Measurements from ENCODE around the gene ZC3H10. TPM values are rescaled to one million over a fixed set of nuclear protein-coding genes. Genes with fewer than 3 reads are reported as not detected.
"Not testable (repeated sequence)": the region's sequence is repeated elsewhere in the genome, so short reads cannot be mapped to it uniquely, and the experiment has no call there.

Gene ZC3H10, protein sequence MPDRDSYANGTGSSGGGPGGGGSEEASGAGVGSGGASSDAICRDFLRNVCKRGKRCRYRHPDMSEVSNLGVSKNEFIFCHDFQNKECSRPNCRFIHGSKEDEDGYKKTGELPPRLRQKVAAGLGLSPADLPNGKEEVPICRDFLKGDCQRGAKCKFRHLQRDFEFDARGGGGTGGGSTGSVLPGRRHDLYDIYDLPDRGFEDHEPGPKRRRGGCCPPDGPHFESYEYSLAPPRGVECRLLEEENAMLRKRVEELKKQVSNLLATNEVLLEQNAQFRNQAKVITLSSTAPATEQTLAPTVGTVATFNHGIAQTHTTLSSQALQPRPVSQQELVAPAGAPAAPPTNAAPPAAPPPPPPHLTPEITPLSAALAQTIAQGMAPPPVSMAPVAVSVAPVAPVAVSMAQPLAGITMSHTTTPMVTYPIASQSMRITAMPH
- total RNA-seq = 1 to 10 TPM; 3.5 to 6.1 TPM

GRCh38 chr12:56117778-56118687, at the start of gene ZC3H10:
Gene ZC3H10 (plus strand): TSS chr12:56118266. CDS start chr12:56120563, 2,297 bp downstream.
- no peaks in the 10 kb centered on the region for H3K9me3 ChIP-seq
- peak within 1 kb of the TSS; percentile 95 for H3K27ac ChIP-seq
- peak within 1 kb of the TSS; percentile 81 to 100 for H3K9ac ChIP-seq (ENCODE audit: low read depth in 2 of 2, low read length in 2 of 2)
- no peaks in the 10 kb centered on the region for H3K36me3 ChIP-seq
- DNase-seq = peak; percentile 99
- no peaks in the 10 kb centered on the region for H3K27me3 ChIP-seq
- intact Hi-C loops (cut with DNase I) = loop anchor here (2.0 to 10.0 kb wide), 2 partner anchors 39 to 73 kb away; partner anchors contain the start of gene RPS26
- peak within 1 kb of the TSS; percentile 49 for H3K4me3 ChIP-seq
- H3K4me1 ChIP-seq = peaks cover 8% of the 10 kb centered on the region
- no peak for TF ChIP-seq CTCF (IDR thresholded peaks at IDR 0.05)

DNA sequence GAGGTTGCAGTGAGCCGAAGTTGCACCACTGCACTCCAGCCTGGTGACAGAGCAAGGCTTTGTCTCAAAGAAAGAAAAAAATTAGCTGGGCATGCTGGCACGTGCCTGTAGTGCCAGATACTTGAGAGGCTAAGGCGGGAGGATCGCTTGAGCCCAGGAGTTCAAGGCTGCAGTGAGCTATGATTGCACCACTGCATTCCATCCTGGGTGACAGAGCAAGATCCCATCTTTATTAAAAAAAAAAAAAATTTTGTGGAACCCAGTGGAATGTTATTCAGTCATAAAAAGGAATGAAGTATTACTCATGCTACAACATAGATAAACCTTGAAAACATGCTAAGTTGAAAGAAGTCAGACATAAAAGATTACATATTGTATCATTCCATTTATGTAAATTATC, 46.4 kb upstream of the ZC3H10 start:
- Histone ChIP-seq H3K4me1 (no peaks in the 10 kb centered on the region), H3K36me3 (no peaks in the 10 kb centered on the region), H3K9me3 (no peaks in the 10 kb centered on the region), H3K27me3 (no peaks in the 10 kb centered on the region), H3K4me3 (no peak overlapping the region), H3K27ac (no peak overlapping the region), H3K9ac (ENCODE audit: low read depth in 2 of 2, low read length in 2 of 2) (no peak overlapping the region)
- TF ChIP-seq CTCF (IDR thresholded peaks at IDR 0.05) = no peak
- intact Hi-C loops (cut with DNase I) = no loop called here
- no peak for DNase-seq

DNA sequence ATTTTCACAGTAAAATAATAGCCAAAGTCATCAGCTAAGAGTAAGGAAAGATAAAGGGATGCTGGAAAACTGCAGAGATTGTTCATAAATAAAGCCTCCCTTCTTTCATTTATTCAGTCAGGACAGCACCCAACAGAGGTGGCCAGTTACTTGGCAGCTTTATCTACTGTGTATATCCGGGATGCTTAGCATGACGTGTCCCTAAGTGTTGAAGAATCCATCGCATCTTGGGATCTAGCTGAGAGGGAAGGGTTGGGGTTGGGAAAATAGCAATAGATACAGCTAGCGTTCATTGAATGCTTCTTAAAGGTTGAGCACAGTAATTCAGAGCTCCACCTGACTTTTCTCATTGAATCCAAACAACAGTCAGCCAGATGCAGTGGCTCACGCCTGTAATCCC, 43.7 kb upstream of the ZC3H10 start:
- no peak for DNase-seq
- H3K27ac ChIP-seq = no peak overlapping the region
- no peaks in the 10 kb centered on the region for H3K9me3 ChIP-seq
- no peaks in the 10 kb centered on the region for H3K4me1 ChIP-seq
- no peaks in the 10 kb centered on the region for H3K36me3 ChIP-seq
- no peaks in the 10 kb centered on the region for H3K27me3 ChIP-seq
- no peak overlapping the region for H3K9ac ChIP-seq (ENCODE audit: low read depth in 2 of 2, low read length in 2 of 2)
- no peak for TF ChIP-seq CTCF (IDR thresholded peaks at IDR 0.05)
- intact Hi-C loops (cut with DNase I) = no loop called here
- H3K4me3 ChIP-seq = no peak overlapping the region

GRCh38 chr12:56077966-56078365, 40.1 kb upstream of the ZC3H10 start:
- not testable (repeated sequence) for H3K4me1 ChIP-seq; H3K9me3 ChIP-seq; DNase-seq; H3K9ac ChIP-seq (ENCODE audit: low read depth in 2 of 2, low read length in 2 of 2); H3K27me3 ChIP-seq; H3K4me3 ChIP-seq; H3K36me3 ChIP-seq; H3K27ac ChIP-seq
- intact Hi-C loops (cut with DNase I) = loop anchor here (2.0 kb wide), 1 partner anchor 39 kb away; the partner anchor contains the start of gene RPL41

DNA sequence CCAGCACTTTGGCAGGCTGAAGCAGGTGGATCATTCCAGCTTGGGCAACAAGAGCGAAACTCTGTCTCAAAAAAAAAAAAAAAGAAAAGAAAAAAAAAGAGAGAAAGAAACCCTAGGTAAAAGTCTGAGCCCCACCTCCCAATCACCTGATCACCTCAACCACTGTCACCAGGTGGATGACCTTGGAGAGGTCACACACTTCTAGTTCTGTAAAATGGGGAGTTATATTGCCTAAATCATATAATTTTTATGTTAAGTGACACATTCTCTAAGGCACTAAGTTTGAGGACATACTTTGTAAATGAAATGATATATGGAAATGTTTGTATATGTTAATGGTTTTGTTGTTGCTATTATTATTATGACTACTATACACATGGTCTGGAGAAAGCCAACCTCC, 39.6 kb upstream of the ZC3H10 start:
- Histone ChIP-seq H3K36me3 (no peaks in the 10 kb centered on the region), H3K27me3 (no peaks in the 10 kb centered on the region), H3K27ac (peak overlapping the region; percentile 96), H3K4me3 (no peak overlapping the region), H3K4me1 (no peaks in the 10 kb centered on the region), H3K9ac (ENCODE audit: low read depth in 2 of 2, low read length in 2 of 2) (peak overlapping the region in 1 of 2 donors; percentile 99), H3K9me3 (no peaks in the 10 kb centered on the region)
- TF ChIP-seq CTCF (IDR thresholded peaks at IDR 0.05) = no peak
- DNase-seq = no peak
- intact Hi-C loops (cut with DNase I) = loop anchor here (2.0 kb wide), 1 partner anchor 38 kb away; the partner anchor contains the start of gene RPL41
